Endometrial microvascular endothelial cells (primary cell): ENCODE data around the gene TNS3. TPM values are rescaled to one million over a fixed set of nuclear protein-coding genes. Genes with fewer than 3 reads are reported as not detected.

Experiments
- in situ Hi-C: cut with HindIII; loops from 2 replicates; pipeline ENCODE4 v1.10.0; 2017; ENCODE audit warnings: low sequenced_read_pairs, low pct_unique_long_range_greater_than_20kb; ENCODE audit errors: inconsistent ontology term
- total RNA-seq: library from RNA; depleted of rRNA; stranded (reverse); fragments of >200 nt; gene quantifications from one replicate; pipeline ENCODE4 v1.2.3, GENCODE V29; 2015; ENCODE audit errors: inconsistent ontology term

Gene TNS3
- total RNA-seq, 1 donor from 2014 or later: 45.0 TPM

DNA sequence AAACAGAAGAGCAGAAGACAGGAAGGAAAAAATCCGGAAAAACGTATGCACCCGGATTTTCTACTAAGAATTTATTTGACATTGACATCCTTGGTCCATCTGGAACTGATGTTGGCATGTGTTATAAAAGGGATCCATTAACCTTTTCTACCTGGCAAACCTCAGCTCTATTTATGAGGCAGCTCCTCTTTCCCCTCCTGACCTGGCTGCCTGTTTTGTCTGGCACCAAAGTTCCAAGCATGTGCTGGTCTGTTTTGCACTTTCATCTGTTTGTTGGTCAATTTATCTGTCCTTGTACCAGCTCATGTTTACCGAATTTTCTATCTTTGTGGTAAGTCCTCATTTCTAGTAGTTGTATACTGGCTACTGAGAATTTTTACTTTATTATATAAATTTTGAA, 258.0 kb downstream of the TNS3 start:
- in situ Hi-C loops: no loop called here

DNA sequence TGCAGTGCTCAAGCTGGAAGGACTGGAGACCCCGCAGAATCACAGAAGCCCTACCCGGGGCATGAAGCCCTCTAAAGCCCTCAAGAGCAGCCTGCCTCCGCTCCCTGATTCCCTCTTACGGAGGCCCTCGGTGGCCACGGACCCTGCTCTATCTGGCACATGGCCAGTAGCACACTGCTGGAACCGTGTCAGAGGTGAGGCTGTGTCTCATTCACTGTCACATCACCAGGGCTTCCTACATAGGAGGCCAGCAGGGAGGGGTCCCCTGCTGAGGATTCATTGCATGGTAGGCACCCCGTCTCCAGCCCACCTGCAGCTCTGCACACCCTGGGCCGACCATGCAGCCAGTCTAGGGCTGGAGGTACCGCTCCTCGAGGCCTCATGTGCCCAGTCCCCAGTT, 259.2 kb downstream of the TNS3 start:
- in situ Hi-C loops: no loop called here

DNA sequence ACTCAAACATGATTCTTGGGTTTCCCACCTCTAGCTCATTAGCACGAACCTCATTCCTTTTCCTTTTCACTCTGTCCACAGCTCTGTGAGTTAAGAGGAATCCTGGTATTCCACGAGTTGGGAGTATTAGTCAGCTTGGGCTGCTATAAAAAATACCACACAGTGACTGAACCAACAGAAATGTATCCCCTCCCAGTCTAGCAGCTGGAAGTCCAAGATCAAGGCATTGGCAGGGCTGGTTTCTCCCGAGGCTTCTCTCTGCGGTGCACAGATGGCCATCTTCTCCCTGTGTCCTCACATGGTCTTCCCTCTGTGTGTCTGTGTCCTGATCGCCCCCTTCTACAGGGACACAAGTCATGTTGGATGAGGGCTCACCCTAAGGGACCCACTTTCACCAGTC, 261.6 kb downstream of the TNS3 start:
- in situ Hi-C loops: no loop called here

DNA sequence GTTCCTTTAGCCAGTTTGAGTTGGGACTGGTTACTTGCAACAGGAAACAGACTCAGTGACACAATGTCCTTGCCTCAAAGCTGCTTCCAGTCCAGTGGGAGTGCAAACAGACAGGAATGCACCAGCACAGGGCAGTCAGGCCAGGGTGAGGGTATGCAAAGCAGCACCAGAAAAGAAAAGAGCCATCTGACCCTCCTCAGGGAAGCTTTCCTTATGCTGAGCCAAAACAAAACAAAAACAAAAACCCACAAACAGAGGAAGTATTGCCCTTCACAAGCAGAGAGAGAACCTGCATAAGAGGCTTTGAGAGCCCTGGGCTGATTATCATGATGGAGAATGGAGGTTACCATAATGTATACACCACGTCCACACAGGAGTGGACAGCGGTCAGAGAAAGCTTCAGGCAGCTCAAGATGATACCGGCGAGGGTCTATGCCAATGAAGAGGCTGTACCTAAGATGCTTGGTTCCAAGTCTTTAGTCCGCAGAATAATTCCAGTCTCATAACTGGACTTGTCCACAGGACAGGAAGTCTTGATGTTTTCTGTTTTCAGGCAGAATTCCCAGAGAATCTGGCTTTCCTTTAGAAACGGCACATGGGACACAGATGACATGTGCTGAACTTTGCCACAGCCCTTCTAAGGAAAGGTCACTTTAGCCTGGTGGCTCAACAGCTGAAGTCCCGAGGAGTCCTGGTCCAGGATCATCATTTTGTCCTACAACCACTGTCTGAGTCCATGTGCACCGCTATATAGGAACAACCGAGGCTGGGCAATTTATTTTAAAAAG, 263.3 kb downstream of the TNS3 start:
- in situ Hi-C loops: no loop called here

DNA sequence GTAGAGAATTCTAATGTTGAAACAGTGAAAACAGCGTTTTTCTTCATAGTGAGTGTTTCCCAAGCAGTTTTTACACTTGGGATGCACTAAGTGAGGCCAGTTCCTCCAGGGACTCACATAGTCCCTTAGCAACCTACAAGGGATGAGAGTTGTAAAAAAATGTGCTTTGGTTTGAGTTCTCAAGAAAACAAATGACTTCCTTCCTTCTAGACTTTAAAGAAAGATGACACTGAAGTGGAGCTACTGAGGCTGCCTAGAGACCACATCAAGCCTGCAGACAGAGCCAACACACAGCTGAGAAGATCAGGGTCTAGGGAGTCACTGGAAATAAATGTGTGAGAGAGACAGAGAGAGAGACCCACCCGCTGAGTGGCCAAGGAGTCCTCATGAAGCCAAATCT, 264.4 kb downstream of the TNS3 start:
- in situ Hi-C loops: no loop called here

DNA sequence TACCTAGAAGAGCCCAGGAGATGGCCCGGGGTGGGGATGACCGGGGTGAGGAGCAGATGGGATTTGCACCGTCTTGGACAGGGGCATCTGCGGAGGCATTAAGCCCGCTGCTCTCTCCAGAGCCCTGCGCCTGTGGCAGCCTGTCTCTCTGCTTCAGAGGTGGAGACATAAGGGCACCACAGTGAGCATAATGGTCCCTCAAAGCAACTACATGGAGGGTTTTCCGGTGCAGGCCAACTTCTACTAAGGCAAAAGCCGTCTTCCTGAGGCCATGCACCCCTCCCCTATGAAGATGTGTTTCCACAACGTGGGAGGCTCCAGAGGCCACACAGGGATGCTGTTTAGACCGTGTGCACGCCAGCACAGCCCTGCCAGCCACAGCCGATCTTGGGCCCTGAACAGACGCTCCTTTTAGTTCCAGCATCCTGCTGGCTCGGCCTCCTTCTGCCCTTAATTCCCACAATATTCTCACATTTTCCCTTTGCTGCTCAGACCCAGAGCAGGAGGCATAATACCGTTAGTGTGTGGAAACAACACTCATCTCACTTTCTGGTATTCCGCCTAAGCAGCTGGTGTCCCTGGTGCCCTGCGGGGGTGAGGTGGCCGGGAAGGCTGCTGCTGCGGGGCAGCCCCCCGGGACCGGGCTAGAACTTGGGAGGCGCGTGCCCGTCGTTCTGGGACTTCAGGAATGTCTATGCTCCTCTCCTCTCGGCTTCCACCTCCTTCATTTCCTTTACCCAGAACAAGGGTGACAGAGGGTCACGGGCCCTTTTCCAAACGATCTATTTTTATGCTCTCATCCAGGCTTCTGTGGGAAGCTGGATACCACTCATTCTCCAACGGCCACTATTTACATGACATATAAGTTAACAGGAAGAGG, 266.9 kb downstream of the TNS3 start:
- in situ Hi-C loops: no loop called here

DNA sequence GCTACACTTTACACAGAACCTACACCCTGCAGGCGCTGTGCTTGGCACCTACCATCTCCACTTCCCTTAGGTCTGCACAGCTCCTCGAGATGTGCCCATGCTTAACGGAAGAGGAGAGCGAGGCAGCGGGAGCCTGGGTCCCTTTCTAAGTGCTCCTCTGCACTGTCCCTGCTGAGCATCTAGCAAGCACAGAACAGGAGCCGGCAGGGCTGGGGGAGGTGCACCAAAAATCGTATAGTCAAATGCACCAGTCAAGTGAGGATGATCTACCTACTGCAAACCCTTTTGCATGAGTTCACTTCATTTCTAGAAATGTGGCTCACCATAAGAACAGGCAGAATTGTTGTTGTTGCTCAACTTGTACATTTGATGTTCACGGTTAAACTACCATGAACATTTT, 267.7 kb downstream of the TNS3 start:
- in situ Hi-C loops: no loop called here

DNA sequence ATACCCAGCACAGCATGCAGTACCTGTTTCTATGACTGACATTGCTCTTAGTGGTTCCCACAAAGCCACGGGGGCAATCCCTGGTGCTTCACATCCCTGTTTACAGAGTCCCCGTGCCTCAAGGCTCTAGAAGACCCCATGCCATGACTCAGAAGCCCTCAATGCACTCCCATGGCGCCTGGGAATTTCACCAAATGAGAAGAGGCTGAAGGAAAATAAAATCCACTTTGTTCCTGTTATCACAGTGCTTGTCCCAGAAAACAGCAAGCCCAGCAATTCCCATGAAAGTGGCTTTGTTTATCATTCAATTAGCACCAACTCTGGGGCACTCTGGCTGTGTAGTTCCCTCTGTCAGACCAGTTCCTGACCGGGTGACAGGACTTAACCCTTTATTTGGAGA, 268.3 kb downstream of the TNS3 start:
- in situ Hi-C loops: no loop called here

DNA sequence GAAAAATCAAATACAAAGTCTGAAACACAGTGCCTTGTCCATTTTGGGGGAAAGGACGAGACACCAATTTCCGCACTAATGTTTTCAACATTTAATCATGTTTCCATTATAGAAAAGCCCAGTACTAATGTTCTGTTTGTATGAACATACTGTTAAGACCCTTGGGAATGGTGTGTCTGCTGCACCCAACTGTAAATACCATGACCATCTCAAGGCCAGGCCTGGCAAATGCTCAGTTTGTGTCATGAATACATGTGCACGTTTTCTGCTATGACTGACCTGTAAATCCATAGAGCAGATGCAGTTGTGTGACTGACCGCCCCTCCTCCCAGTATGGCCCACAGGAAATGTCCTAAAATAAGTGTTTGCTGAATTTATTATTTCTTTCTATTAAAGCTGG, 270.0 kb downstream of the TNS3 start:
- in situ Hi-C loops: no loop called here

DNA sequence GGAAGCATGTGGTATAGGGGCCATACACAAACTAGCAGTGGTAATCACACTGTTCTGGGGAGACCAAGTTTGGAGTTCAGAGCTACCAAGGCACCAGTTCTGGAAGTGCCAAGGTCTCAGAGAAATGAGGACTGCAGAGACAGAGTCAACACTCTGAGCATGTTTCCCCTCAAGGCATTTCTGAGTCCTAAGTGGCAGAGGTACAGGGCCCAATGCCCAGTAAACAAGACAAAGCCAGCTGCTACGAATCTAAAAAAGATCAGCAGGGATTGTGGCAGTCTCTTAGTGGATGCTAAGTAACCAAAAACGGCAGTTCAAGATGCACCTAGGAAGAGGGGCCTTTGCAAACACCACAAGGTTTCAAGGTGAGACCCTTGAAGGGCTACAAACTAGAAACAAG, 271.9 kb downstream of the TNS3 start:
- in situ Hi-C loops: no loop called here

DNA sequence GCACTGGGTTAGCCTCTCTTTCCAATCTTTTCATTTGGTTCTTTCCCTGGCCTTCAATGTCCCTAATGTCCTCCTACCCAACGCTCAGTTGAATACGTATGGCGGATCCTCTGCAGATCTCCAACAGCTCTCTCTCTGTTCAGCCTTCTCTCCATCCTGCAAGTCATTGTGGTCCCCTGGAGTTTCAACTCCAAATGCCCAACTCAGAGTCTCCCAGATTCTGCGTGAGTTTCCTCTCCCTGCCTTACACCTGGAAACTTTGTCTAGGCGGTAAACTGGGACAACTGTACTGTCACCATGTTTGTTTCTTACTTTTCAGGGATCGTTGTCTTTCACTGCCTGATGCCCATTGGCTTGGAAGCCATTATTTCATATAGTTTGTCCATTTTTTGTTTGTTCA, 273.1 kb downstream of the TNS3 start:
- in situ Hi-C loops: no loop called here

DNA sequence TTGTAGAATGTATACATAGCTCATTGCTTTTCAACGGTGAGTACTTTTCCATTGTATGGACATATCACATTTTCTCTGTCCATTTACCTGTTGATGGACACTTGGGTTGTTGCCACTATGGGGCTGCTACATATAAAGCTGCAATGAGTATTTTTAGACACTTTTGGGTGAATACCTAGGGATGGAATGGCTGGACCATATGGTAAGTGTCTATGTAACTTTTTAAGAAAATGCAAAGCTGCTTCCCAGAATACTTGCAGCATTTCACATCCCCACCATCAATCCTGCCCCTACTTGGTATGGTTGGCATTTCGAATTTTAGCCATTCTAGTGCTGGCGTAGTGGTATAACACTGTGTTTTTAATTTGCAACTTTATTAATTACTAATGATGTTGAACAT, 274.6 kb downstream of the TNS3 start:
- in situ Hi-C loops: no loop called here

DNA sequence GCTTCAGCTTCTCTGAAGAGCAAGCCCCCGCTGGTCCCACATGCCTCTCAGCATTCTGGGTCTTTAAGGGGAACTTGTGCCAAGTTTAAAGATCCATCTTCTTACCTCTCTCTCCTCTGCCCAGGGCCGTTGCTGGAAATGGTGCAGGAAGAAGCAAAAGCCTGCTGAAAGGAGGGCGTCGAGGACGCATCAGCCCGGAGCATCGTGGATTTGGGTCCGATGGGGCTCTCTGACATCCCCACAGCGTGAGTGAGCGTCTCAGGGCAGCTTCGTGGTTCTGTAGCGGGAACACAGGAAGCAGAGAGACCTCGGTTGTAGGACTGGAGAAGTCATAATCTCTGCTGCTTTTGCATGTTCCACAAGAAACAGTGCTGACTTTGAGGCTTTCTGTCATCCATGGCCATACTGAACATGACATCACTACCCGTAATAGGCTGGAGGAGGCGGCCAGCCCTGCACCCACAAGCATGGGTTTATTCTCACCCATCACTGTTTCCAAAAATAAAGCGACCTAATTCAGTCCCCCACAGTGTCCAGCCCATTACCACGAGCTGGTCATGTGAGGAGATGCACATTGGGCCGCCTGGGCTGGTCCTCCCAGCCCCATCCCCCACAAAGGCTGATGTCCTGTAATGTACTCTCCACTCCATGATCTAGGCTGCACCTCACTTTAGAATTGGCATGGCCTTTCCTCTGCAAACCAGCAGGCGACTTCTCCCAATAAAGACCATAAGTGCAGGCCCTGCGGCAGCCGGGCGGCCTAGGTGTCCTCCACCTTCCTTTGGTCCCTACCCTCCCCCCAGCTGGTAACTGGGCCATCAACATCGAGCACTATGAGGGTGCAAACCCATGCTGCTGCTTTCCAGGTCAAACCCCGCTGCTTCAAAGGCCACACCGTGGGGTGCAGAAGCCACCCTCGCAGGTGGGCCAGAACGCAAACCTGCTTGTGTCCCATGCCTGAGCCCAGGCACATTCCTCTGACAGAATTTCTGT, 276.9 kb downstream of the TNS3 start:
- in situ Hi-C loops: no loop called here

DNA sequence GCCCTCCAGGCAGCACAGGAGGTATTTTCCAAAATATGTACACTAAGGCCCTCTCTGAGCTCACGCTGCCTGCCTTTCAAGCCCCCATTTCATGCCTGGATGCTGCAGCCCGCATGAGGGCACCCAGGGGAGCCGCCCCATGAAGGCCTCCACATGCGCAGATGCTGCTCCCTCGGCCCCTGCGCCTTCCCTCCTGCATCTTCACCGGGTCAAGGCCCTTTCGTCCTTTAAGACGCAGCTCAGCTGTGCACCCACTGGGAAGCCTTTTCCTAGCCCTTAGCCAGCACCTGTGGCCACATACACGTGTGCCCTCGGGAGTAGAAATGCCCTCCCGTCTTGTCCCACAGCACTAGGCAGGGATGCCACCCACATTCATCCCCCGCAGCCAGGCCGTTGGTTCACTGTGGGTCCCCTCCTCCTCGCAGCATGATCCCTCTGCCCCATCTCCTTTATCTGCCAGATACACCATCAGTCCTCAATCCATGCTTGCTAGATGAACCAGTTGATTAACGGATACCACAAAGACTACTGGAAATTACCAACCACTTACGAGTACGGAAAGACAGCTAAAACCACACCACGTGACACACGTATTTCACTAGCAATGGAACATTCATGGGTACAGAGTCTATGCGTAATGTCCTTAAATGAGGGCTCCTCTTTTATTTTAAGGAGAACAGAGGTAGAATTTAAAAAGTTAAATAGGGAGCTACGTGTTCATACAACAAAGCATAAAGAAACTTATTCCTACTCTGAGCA, 278.0 kb downstream of the TNS3 start:
- in situ Hi-C loops: no loop called here

DNA sequence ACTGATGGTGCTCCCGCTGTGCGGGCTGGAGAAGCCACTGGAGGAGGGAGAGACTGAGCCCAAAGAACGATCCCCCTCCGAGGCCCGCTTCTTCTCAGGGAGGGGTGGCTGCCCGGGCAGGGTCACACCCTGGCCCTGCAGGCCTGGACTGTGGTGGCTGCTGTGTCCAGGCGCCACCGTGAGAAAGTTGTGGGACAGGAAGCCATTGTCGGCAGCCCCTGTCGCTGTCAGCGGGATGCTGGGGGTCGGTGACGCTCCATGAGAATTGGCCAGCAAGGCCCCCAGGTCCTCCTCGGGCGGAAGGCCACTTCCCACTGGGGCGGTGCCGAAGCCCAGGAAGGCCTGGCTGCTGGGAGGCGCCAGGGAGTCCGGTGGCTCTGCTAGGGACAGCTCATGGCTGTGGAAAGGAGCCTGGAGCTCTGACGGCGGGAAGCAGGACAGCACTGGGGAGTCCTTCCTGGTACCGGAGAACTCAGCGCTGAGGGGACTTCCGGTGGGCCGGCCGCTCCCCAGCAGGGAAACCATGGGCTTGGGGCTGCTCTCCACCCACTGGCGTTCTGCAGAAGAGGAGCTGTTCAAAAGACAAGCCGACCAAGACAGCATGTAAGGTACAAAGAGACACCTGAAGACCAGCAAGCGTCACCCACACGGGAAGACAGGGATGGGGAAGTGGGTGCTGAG, 278.8 kb downstream of the TNS3 start:
- in situ Hi-C loops: no loop called here

DNA sequence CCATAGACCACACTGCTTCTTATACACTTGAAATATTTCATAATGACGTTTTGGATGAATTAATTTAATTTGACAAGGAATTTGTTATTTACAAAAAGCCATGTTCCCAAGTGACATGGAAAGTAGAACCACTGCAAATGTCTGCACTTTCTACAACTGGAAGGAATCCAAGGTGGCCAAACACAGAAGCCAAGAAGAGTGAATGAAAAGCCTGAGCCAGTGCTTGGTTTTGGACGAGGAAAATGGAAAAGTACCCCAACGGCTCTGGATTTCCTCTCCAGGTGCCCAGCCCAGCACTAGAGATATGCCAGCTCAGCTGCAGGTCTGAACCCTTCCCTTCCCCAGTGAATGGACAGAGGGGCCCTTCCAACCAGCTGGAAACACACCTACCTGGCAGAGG, 279.4 kb downstream of the TNS3 start:
- in situ Hi-C loops: no loop called here

DNA sequence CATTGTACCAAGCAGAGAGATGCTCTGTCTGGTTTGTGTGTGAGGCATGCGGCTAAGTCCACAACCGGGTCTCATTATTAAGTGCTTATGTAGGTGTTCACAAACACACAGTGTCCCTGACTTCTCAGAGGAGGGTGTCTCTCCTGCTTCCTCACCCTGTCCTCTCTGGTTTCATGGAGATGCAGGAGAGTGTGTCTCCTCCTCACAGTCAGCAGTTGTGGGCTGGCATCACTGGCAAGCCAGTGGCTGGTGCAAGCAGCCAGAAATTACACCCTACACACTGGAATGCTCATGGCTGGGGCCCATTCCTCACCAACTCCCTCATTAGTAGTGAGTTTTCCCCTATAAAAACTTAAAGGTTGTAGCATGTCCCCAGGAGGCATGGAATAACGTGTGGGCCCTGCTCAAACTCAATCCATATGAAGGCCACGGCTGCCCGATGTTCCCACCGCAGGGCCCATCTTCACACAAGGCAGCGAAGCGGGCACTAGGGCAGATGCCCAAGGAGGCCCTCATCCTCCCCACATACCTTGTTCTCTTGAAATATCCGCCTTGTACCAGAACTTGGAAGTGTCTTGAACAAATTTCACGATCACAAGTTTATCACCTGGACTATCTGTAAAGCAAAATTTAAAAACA, 280.1 kb downstream of the TNS3 start:
- in situ Hi-C loops: no loop called here

DNA sequence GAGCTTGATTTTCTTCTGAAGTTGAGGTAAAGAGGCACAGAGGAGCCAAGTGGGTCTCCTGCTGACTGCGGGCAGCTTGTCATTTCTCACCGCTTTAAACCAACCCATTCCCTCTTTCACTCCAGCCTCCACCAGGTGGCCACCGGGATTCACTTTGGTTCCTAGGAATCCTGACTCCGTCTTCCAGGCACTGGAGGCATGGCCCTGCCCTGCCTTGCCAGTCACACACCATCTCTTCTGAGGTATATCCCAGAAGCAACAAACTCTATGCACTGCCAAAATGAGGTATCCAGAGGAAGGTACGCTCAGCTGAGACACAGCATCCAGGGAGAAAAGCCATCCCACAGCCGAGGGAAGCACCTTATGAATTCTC, 280.8 kb downstream of the TNS3 start:
- in situ Hi-C loops: no loop called here
